GM12874 (cell line): ENCODE results near the gene SIAH1.

Experiments used
- CTCF ChIP-seq: IDR thresholded peaks from 2 replicates; pipeline ENCODE4 v1.5.1; 2011; ENCODE audit warnings: low read depth, mild to moderate bottlenecking, control low read depth, low read length, moderate library complexity; ENCODE audit not compliant: insufficient read depth

SIAH1 gene

GRCh38 chr16:48330189-48330840 is 54.9 kb downstream of the SIAH1 start:
- no peak for TF ChIP-seq CTCF

DNA sequence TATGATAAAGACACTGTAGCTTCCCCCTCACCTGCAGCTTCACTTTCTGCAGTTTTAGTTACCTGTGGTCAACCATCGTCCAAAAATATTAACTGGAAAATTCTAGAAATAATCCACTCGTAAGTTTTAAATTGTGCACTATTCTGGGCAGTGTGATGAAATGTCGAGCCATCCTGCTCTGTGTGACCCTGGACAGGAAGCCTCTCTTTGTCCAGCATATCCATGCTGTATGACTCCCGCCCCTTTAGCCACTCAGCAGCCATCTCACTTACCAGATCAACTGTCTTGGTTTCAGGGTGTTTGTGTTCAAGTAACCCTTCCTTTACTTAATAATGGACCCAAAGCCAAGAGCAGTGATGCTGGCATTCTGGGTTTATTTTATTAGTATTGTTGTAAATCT is 56.1 kb downstream of the SIAH1 start:
- TF ChIP-seq CTCF: no peak

DNA sequence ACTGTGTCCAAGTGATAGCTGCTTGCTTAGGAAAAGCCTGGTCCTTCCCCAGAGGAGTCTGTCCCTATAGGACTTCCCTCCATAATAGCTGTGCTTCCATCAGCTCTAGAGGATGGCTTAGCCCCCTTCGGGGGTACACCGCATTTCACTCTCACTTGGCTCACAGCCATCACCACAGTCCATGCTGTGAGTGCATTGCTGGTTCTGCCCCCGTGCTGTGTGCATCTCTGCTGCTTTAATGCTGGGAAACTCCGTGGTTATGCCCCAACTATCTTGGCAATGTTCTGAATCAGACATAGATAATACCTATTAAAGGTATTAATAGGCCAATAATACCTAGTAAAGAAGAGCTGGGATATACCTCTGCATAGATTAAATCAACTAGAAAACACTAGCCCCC is 58.3 kb downstream of the SIAH1 start:
- TF ChIP-seq CTCF: no peak

- no peak for TF ChIP-seq CTCF
Measured at GRCh38 chr16:48323783-48324775, 61.1 kb downstream of the SIAH1 start.

DNA sequence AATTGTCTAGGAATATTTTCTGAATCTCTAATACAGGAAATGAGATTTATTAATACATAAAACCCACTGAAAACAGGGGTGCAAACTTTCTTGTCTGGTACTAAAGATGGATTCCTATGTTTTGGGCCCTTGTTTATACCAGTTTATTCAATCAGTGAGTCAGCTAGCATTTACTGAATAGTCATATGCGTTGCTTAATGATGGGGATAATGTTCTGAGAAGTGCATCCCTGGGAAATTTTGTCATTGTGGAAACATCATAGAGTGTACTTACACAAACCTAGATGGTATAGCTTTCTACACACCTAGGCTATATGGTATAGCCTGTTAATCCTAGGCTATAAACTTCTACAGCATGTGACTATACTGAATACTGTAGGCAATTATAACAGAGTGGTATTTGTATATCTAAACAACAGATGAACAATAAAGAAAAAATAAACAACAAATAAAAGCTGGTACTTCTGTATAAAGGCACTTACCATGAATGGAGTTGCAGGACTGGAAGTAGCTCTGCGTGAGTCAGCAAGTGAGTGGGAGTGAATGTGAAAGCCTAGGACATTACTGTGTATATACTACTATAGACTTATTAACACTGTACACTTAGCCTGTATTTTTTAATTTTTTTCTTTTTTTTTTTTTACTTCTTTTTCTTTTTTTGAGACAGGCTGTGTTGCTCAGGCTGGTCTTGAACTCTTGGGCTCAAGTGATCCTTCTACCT is 63.7 kb downstream of the SIAH1 start:
- TF ChIP-seq CTCF: no peak

DNA sequence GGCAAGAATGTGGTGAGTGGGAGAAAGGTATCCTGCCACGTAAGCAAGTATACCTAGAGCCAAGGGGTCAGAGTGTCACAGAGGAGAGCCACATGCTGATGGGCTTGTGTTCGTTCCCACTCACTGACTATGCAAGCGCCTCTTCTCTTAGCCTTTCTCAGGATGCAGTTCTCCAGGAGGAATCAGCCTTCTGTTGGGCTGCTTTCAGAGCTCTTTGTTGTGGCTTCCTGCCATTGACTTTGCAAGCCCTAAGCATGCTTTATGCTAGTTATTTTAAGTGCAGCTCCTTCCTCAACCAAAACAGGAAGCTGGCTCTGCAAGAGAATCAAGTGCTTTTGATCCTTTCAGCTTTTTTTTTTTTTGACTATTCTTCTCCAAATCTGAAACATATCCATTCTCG is 66.6 kb downstream of the SIAH1 start:
- TF ChIP-seq CTCF: no peak
